Measurements from ENCODE around the gene HAS3.

GRCh38 chr16:69083306-69083941 is 22.0 kb upstream of the HAS3 start:
- TF ChIP-seq POLR2A (IDR thresholded peaks at IDR 0.05; ENCODE audit: low read length) (no peak), GATA1 (IDR thresholded peaks at IDR 0.05; ENCODE audit: low read depth, low read length) (no peak)

Measured in erythroblast (primary cell).